GM19452 (cell line): ENCODE measurements around the gene EGFL6.
"Not testable (repeated sequence)": the region's sequence is repeated elsewhere in the genome, so short reads cannot be mapped to it uniquely, and the experiment has no call there.

Experiments
- ATAC-seq: cut with Tn5 transposase; IDR thresholded peaks from one replicate; pipeline ENCODE4 v1.9.1; 2021; ENCODE audit not compliant: unreplicated experiment

EGFL6 gene

GRCh38 chrX:13590207-13590606, 20.8 kb downstream of the EGFL6 start:
- no peak for ATAC-seq

DNA sequence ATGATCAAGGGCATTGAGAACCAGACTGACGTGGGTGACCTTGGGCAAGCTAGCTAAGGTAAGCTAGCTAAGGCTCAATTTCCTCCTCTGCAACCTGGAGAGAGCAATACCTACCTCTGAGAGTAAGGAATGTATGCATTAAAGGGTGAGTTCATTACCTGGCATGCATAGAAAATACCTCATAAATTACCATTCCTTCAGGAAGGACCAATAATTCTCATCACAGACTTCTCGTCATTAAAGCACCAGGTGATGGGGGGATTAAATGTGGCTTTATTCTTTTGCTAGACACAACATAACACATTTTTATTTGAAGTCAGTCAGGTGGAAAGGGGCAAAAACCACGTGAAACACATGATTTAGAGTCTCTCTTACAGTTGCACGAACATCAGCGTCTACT, 21.5 kb downstream of the EGFL6 start:
- no peak for ATAC-seq

- ATAC-seq, result no peak
These were observed 28.5 kb downstream of the EGFL6 start for GRCh38 chrX:13597874-13598273.

- no peak for ATAC-seq
These were observed 29.5 kb downstream of the EGFL6 start for GRCh38 chrX:13598877-13599276.

DNA sequence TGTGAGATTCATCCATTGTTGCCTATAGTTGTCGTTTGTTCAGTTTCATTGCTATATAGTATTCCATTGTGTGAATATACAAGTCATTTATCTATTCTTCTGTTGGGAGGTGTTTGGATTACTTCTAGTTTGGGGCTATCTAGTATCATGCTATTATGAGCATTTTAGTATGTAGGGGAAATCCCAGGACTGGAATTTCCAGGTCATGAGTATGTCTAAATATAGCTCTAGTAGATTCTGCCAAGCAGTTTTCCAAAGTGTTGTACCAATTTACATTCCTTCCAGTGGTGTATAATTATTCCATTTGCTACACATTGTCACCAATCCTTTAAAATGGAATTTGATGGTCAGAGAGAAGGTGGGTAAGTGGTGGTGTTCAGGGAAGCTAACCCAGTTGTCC, 30.1 kb downstream of the EGFL6 start:
- no peak for ATAC-seq

GRCh38 chrX:13605611-13606010, 36.2 kb downstream of the EGFL6 start:
- no peak for ATAC-seq

GRCh38 chrX:13607331-13607995, 38.1 kb downstream of the EGFL6 start:
- ATAC-seq, result no peak

DNA sequence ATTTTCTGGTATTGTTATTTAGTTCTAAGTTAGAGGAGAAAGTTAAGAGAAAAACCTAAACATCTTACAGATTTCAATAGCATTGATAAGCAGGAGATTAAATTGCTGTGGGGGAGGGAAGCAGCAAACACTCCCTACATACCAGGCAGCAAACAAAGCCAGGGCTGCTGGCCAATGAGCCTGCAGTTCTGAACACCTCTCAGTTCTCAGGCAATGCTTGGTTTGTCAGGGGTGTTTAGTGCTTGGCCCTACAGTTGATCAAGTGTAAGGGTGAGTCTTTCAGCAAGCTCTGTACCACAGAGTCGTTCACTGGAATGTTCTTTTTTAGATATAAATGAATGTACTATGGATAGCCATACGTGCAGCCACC, 38.6 kb downstream of the EGFL6 start:
- no peak for ATAC-seq

DNA sequence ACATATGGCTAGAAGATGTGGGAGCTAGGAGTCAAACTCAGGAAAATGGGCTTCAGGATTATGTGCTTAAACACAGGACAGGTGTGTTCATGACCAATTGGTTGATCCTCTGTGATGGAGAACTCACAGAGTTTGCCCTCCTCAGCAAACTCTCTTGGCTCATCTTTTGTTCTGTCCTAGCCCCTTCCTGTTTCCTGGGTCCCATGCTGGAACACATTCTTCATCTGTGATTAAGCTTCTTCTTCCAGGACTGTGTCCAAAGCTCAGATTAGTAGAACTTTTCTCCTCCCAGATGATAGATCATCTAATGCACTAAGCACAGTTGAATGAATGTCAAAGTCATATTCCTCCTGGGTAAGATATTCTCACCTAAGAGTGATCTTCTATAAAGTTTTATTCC, 44.8 kb downstream of the EGFL6 start:
- ATAC-seq, result no peak

DNA sequence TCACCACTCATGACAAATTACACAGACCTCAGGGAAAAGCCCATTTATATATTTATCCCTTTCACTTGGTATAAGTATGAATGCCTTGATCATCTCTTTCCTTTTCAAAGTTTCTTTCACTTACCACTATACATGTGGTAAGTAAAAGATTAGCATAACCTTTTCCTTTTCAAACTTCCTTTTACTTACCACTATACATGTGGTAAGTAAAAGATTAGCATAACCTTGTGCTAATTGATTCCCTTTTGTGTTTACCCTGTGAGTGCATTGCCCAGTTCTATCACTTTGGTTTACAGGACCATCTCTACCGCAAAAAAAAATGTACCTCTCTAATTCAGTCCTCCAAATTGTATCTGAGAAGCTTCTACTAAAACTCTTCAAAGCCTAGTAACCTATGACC, 50.8 kb downstream of the EGFL6 start:
- no peak for ATAC-seq

GRCh38 chrX:13622401-13622964, 53.1 kb downstream of the EGFL6 start:
- ATAC-seq, result no peak

DNA sequence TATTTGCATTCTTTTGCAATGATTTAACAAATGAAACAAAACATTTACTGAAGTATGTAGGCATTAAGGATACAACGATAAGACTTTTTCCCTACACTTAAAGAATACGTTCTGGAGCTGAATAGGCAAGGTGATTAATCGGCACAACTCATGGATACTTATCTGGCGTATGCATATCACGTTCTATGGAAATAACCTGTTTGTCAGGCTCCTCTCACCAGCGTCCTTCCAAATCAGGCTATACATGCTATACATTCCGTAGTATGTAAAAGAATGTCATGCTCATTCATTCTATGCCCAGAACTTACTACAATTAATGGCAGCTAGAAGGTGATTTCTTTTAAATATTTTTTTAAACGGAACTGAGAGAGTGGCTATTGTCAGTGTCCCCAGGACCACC, 57.9 kb downstream of the EGFL6 start:
- no peak for ATAC-seq

GRCh38 chrX:13637224-13637623, 67.8 kb downstream of the EGFL6 start:
- not testable (repeated sequence) for ATAC-seq

GRCh38 chrX:13638021-13638420, 68.6 kb downstream of the EGFL6 start:
- no peak for ATAC-seq

- ATAC-seq, result no peak
These were observed 69.4 kb downstream of the EGFL6 start for GRCh38 chrX:13638826-13639225.

DNA sequence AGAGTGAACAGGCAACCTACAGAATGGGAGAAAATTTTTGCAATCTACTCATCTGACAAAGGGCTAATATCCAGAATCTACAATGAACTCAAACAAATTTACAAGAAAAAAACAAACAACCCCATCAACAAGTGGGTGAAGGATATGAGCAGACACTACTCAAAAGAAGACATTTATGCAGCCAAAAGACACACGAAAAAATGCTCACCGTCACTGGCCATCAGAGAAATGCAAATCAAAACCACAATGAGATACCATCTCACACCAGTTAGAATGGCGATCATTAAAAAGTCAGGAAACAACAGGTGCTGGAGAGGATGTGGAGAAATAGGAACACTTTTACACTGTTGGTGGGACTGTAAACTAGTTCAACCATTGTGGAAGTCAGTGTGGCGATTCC, 72.3 kb downstream of the EGFL6 start:
- ATAC-seq, result not testable (repeated sequence)

DNA sequence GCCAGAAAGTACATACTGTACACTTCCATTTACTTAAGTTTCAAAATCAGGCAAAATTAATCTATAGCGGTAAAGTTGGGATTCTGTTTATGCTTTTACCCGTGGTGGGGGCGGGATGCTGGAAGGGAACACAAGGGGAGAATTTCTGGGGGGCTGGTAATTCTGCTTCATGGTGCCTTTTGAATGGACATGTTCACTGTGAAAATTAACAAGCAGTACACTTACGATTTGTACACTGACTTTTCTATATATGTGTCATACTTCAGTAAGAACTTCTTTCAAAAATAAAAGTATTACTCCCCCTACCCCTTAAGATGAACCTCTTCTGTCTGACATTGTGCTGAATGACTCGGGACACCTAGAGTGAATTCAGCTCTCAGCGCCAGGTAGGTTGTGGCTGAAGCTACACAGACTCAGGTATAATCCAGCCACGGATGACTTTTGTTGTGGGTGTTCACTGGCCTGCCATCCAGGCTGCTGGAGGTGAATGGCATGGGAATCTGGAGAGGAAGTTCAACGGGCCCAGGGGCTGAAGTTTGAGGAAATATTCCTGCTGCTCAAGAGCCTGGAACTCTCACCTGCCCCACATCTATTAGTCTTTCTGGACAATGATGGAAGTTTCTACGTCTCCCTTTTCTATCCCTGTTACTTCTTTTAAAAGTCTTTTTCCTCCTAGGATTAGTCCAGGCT, 76.2 kb downstream of the EGFL6 start:
- ATAC-seq, result no peak

DNA sequence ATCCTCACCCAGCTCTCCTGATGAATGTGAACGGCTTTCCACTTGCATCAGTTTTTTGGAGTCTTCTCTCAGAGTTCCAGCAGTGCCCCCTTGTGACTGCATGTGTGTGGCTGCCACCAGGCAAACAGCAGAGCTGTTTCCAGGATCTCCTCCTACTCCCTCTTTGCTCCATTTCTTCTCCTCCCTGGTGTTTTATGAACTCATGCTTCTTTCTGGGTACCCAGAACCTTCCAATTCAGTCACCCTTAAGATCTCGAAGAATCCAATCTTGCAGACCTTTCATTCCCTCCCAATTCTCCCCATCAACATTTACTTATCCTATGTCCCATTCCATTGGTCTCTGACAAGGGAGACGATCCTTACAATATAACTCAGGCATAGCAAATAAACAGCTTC, 76.8 kb downstream of the EGFL6 start:
- no peak for ATAC-seq

DNA sequence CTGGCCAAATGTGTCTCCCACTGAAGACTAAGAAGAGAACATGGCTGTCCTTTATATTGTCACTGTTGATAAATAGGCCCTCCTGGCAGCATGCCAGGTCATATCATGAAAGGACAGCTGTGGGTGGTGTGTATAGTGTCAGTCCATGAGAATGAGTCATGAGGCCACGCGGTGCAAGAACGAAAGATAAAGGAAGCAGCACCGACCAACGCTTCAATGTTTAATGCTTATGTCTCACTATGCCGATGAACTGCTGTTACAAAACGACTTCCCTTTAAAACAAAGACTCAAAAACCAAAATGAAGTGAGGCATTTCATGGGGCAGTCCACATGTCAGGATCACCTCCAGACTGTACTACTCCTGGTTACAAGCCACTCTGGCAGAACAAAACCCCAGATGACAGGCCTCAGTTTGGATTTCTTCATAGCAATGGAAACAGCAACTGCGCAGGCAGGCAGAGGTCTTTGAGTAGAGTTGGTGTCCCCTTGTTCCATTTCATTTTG, 78.4 kb downstream of the EGFL6 start:
- ATAC-seq, result no peak

DNA sequence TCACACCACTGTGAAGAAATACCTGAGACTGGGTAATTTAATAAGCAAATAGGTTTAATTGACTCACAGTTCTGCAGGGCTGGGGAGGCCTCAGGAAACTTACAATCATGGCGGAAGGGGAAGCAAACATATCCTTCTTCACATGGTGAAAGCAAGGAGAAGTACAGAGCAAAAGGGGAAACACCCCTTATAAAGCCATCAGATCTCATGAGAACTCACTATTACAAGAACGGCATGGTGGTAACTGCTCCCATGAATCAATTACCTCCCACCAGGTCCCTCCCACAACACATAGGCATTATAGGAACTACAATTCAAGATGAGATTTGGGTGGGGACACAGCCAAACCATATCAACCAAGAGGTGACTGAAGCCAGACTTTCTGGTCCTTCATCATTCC, 78.9 kb downstream of the EGFL6 start:
- not testable (repeated sequence) for ATAC-seq

DNA sequence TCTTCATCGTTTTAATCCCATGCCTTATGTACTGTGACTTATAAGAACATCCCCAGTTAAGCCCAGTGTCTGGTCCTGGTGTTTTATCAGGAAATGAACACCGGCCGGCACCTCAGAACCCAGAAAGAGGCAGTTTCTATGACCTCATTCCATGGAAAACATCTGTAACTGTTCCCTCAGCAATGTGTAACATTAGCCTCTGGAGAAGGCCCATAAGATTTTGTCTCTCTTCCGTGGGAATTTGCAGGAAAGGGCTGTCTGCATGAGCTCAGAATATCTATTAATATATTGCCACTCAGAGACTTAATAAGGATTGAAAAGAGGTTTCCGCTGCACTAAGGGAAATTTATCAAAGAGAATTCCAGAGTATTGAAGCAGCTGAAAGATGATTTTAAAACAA, 80.4 kb downstream of the EGFL6 start:
- ATAC-seq, result no peak

GRCh38 chrX:13650318-13650717, 80.9 kb downstream of the EGFL6 start:
- ATAC-seq, result no peak
